ENCODE data around the gene RBM4.
"Not testable (repeated sequence)": the region's sequence is repeated elsewhere in the genome, so short reads cannot be mapped to it uniquely, and the experiment has no call there.

The RBM4 gene

GRCh38 chr11:66604155-66604554 is 34.3 kb upstream of the RBM4 start:
- no peak for TF ChIP-seq CTCF (conservative IDR thresholded peaks at IDR 0.05; ENCODE audit: control insufficient read depth, insufficient read depth, low read depth, low read length)
- H3K4me3 ChIP-seq (ENCODE audit: control insufficient read depth, low read depth, low read length) = no peak overlapping the region
- no peak for DNase-seq (ENCODE audit: low read depth)

- not testable (repeated sequence) for DNase-seq (ENCODE audit: low read depth); H3K4me3 ChIP-seq (ENCODE audit: control insufficient read depth, low read depth, low read length)
Observed at GRCh38 chr11:66606608-66607007, 31.9 kb upstream of the RBM4 start.

GRCh38 chr11:66607126-66607834 is 31.2 kb upstream of the RBM4 start:
- no peak overlapping the region for H3K4me3 ChIP-seq (ENCODE audit: control insufficient read depth, low read depth, low read length)
- TF ChIP-seq CTCF (conservative IDR thresholded peaks at IDR 0.05; ENCODE audit: control insufficient read depth, insufficient read depth, low read depth, low read length) = no peak
- DNase-seq (ENCODE audit: low read depth) = peak; percentile 91

- no peak overlapping the region for H3K4me3 ChIP-seq (ENCODE audit: control insufficient read depth, low read depth, low read length)
- no peak for DNase-seq (ENCODE audit: low read depth)
- TF ChIP-seq CTCF (conservative IDR thresholded peaks at IDR 0.05; ENCODE audit: control insufficient read depth, insufficient read depth, low read depth, low read length) = no peak
Observed at GRCh38 chr11:66609721-66610617, 28.5 kb upstream of the RBM4 start.

- TF ChIP-seq CTCF (conservative IDR thresholded peaks at IDR 0.05; ENCODE audit: control insufficient read depth, insufficient read depth, low read depth, low read length) = no peak
- DNase-seq (ENCODE audit: low read depth) = no peak
- no peak overlapping the region for H3K4me3 ChIP-seq (ENCODE audit: control insufficient read depth, low read depth, low read length)
Observed at GRCh38 chr11:66612458-66612857, 26.0 kb upstream of the RBM4 start.

- no peak for TF ChIP-seq CTCF (conservative IDR thresholded peaks at IDR 0.05; ENCODE audit: control insufficient read depth, insufficient read depth, low read depth, low read length)
- DNase-seq (ENCODE audit: low read depth) = no peak
- H3K4me3 ChIP-seq (ENCODE audit: control insufficient read depth, low read depth, low read length) = no peak overlapping the region
Observed at GRCh38 chr11:66614073-66614472, 24.4 kb upstream of the RBM4 start.

Measured in fibroblast of mammary gland (primary cell).